ENCODE results near the gene PCBP3. TPM values are rescaled to one million over a fixed set of nuclear protein-coding genes. Genes with fewer than 3 reads are reported as not detected.
A peak's percentile ranks its signal among the peaks of the same experiment; 100 is the strongest.

PCBP3 gene
- total and polyA plus RNA-seq, 2 of the 8 experiments (the other 6 are each of a cell fraction or from before 2014, with no cell fraction given), result 3.5 to 6.3 TPM

DNA sequence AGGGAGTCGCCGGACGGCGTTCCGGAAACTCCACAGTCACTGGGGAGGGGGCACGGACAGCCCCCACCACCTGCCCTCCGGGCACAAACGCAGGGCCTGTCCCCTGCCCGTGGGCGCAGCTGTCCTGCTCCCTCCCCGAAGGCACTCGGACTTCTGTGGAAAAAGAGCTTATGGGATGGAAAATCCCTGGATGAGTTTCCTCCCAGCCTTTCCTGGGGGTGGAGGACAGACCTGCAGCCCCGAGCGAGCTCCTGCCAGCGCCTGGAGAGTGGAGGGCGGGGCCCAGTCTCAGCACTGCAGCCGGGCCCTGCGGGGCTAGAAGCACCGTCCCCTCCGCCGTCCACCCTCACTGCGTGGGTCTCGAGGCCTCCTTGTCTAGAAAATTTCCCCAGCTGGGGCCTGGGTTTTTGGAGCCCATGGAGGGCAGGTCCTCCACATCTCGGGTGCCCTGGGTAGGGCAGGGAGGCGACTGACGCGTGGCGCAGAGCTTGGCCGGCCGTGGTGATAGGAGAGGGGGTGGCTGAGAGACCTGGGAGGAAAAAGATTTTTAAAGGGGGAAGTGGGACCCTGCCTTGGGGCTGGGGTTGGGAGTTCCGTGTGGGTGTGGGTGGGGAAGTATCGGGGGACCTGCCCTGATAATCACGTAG is 331.6 kb downstream of the PCBP3 start (continued):
- TF ChIP-seq, protein P1, sequence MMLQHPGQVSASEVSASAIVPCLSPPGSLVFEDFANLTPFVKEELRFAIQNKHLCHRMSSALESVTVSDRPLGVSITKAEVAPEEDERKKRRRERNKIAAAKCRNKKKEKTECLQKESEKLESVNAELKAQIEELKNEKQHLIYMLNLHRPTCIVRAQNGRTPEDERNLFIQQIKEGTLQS (IDR thresholded peaks at IDR 0.05; ENCODE audit: insufficient read depth, low read depth, low read length), result no peak
- TF ChIP-seq POU5F1 (IDR thresholded peaks at IDR 0.05; ENCODE audit: low read depth, low read length) (no peak), KDM4A (IDR thresholded peaks at IDR 0.05; ENCODE audit: low read depth, low read length, severe bottlenecking) (no peak), FOSL1 (IDR thresholded peaks at IDR 0.05; ENCODE audit: insufficient read depth, low read depth, low read length) (no peak), BACH1 (IDR thresholded peaks at IDR 0.05; ENCODE audit: low read length) (0 out of 2 replicates have a peak, but pooled peaks have one; percentile 3), EZH2 (IDR thresholded peaks at IDR 0.05; ENCODE audit: low read depth, low read length, severe bottlenecking) (no peak), TEAD4 (IDR thresholded peaks at IDR 0.05; ENCODE audit: low read depth, low read length) (no peak), RXRA (IDR thresholded peaks at IDR 0.05; ENCODE audit: insufficient read depth, low read depth, low read length) (no peak), SP1 (IDR thresholded peaks at IDR 0.05; ENCODE audit: low read depth, low read length) (no peak), NRF1 (IDR thresholded peaks at IDR 0.05; ENCODE audit: low read depth, low read length) (no peak), SIX5 (IDR thresholded peaks at IDR 0.05; ENCODE audit: low read depth, low read length) (no peak), ZNF274 (IDR thresholded peaks at IDR 0.05; ENCODE audit: borderline replicate concordance, extremely low read depth, low read length) (no peak), HDAC2 (IDR thresholded peaks at IDR 0.05; ENCODE audit: borderline replicate concordance in 1 of 2, low read depth in 2 of 2, low read length in 2 of 2) (peak in 1 of 2 experiments; percentile 37; a peak in 1 of 4 replicates), RBBP5 (IDR thresholded peaks at IDR 0.05; ENCODE audit: borderline replicate concordance, low read depth, low read length) (0 out of 2 replicates have a peak, but pooled peaks have one; percentile 12), ASH2L (IDR thresholded peaks at IDR 0.05; ENCODE audit: low read length) (peak; percentile 20), USF2 (IDR thresholded peaks at IDR 0.05; ENCODE audit: low read length) (no peak), CBX8 (IDR thresholded peaks at IDR 0.05; ENCODE audit: borderline replicate concordance, low read depth, low read length) (no peak)
